GM21825 (cell line): Measurements from ENCODE around the gene SPHK2.
"Not testable (repeated sequence)": the region's sequence is repeated elsewhere in the genome, so short reads cannot be mapped to it uniquely, and the experiment has no call there.

Experiments
- ATAC-seq: cut with Tn5 transposase; IDR thresholded peaks from one replicate; pipeline ENCODE4 v1.9.1; 2021; ENCODE audit warnings: mild to moderate bottlenecking, moderate library complexity; ENCODE audit not compliant: unreplicated experiment

Gene SPHK2

DNA sequence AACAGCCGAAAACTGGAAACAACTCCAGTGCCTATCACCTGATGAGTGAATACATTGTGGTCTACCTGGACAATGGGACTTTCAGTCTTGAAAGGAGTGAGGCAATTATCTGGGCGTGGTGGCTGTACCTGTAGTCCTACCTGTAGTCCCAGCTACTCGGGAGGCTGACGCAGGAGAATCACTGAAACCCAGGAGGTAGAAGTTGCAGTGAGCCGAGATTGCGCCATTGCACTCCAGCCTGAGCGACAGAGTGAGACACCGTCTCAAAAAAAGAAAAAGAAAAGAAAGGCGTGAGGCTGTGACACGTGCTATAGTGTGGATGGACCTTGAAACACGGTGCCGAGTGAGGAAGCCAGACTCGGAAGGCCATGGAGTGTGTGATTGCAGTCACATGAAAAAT, 57.6 kb downstream of the SPHK2 start:
- no peak for ATAC-seq

DNA sequence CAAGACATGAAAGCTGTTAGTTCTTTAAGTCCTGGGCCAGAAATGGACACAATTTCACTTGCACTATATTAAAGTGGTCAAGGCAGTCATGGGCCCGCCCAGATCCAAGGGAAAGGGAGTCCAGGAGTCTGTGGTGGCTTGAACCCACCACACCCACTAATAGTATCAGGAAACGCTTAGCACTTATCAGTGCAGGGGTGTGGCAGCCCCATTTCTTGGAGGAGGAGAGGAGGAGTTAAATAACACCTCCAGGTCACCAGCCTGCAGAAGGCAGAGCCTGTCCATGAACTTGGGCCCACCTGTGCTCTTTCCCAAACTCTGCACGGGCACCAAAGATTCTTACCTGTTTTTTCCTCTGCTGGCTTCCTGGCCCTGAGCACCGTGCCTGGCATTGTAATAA, 58.9 kb downstream of the SPHK2 start:
- ATAC-seq = no peak

DNA sequence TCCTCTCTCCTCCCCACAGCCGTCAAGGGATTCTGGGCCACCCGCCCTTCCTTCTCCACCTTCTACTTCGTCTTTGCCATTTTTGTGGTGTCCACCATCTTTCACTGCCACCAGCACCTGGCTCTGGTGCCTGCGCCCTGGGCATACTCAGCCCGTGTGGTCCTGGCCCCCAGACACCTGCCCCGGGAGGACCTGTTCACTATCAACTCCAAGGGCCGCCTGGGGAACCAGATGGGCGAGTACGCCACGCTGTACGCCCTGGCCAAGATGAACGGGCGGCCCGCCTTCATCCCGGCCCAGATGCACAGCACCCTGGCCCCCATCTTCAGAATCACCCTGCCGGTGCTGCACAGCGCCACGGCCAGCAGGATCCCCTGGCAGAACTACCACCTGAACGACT, 60.7 kb downstream of the SPHK2 start:
- not testable (repeated sequence) for ATAC-seq
